ENCODE results near the gene KRT33A.
A peak's percentile ranks its signal among the peaks of the same experiment; 100 is the strongest.
"Not testable (repeated sequence)": the region's sequence is repeated elsewhere in the genome, so short reads cannot be mapped to it uniquely, and the experiment has no call there.

KRT33A gene

GRCh38 chr17:41366070-41366469 is 15.4 kb upstream of the KRT33A start:
- DNase-seq (ENCODE audit: low read depth in 2 of 2, low spot score in 1 of 2) = no peak

- no peak for DNase-seq (ENCODE audit: low read depth in 2 of 2, low spot score in 1 of 2)
These were observed 13.3 kb upstream of the KRT33A start for GRCh38 chr17:41363881-41364280.

GRCh38 chr17:41360296-41360995 is 9.8 kb upstream of the KRT33A start:
- DNase-seq (ENCODE audit: low read depth in 2 of 2, low spot score in 1 of 2) = no peak

DNA sequence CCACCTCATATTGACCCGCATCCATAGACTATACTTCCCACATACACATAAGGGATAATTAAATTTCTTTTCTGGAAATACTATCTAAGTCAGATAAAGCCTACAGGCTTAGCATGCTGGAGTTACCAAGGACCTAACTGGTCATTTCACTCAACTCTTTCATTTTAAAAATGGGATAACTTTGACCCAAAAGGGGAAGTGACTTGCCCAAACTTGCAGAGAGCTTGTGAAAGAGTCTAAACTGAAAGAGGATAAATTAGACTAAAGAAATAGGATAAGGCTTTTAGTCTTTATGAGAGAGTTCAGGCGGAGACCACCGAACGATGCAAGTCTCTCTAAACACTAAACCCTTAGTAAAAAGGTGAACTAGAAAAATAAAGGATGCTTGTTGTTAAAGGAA is 3.9 kb upstream of the KRT33A start:
- DNase-seq (ENCODE audit: low read depth in 2 of 2, low spot score in 1 of 2) = no peak

- DNase-seq (ENCODE audit: low read depth in 2 of 2, low spot score in 1 of 2) = no peak
These were observed 2.2 kb upstream of the KRT33A start for GRCh38 chr17:41352597-41353366.

GRCh38 chr17:41351177-41351576 is 549 bp upstream of the KRT33A start:
- DNase-seq (ENCODE audit: low read depth in 2 of 2, low spot score in 1 of 2) = no peak

DNA sequence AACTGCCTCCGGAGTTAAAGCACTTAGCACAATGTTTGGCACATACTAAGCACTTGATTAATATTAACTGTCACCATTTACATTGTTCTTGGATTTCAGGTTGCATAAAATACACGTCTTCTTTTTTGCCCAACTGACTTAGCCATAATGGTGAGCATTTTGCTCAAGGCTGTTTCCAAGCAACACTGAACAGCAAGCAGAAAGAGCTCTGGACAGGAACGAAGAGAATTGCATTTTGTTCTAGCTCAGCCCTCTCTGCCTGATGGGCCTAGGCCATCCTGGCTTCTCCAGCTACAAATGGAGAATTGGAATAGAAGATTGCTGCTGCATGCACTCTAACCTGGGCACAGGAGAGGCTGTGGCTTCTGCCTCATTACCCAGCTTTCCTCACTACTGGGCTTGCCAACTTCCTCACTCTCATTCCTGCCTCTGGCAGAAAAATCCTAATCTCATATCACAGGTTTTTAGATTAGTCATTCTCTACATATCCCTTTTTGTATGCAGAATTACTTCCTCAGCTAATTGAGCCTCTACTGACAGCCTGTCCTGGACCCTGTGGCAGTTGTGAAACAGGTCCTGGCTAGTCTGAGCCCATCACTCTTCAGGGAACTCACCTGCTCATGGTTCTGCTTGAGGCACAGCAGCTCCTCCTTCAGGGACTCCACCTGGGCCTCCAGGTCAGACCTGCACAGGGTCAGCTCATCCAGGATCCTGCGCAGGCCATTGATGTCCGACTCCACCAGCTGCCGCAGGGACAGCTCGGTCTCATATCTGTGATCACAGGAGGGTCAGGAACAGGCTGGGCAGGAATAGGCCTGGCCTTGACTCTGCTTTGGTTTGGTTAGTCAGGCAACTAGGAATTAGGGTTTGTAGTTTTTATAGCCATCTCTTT is 2.5 kb downstream of the KRT33A start:
- DNase-seq (ENCODE audit: low read depth in 2 of 2, low spot score in 1 of 2) = no peak

DNA sequence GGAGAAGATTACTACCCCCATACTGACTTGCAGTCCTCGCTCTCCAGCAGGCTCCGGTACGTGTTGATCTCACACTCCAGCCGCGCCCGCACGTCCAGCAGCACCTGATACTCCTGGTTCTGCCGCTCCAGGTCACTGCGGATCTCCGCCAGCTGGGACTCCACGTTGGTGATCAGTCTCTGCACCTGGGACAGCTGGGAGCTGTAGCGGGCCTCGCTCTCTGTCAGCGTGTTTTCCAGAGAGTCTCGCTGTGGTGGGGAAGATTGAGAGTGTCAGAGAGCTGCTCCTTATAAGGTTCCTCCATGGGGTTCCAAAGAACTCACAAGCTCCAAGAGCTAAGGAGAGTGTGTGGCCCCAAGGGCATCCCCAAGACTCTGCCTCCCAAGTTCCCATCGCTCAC is 4.2 kb downstream of the KRT33A start:
- not testable (repeated sequence) for DNase-seq (ENCODE audit: low read depth in 2 of 2, low spot score in 1 of 2)

- no peak for DNase-seq (ENCODE audit: low read depth in 2 of 2, low spot score in 1 of 2)
These were observed 4.6 kb downstream of the KRT33A start for GRCh38 chr17:41345992-41346391.

DNA sequence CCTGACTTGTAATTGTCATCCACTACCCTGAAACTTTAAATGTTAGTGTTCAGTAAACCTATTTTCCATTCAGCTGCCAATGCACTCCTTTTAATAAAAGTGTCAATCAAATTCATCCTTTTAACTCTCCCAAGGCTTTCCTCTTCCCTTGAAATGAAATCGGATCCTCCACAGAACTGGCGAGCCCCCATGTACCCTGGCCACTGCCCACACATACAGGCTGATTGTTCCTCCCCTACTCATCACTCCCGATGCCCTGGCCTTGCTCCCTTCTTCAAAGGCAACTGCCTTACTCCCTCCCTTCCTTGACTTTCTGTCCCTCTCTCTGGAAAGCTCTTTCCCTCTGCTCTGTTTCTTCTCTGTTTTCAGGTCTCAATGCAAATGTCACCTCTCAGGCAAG is 7.6 kb downstream of the KRT33A start:
- DNase-seq (ENCODE audit: low read depth in 2 of 2, low spot score in 1 of 2) = no peak

GRCh38 chr17:41340934-41341861 is 9.4 kb downstream of the KRT33A start:
- DNase-seq (ENCODE audit: low read depth in 2 of 2, low spot score in 1 of 2) = no peak

- no peak for DNase-seq (ENCODE audit: low read depth in 2 of 2, low spot score in 1 of 2)
These were observed 10.1 kb downstream of the KRT33A start for GRCh38 chr17:41340494-41340893.

- no peak for DNase-seq (ENCODE audit: low read depth in 2 of 2, low spot score in 1 of 2)
These were observed 11.0 kb downstream of the KRT33A start for GRCh38 chr17:41339571-41340172.

- peak in 1 of 2 donors; percentile 19 for DNase-seq (ENCODE audit: low read depth in 2 of 2, low spot score in 1 of 2)
These were observed 11.6 kb downstream of the KRT33A start for GRCh38 chr17:41338961-41339485.

DNA sequence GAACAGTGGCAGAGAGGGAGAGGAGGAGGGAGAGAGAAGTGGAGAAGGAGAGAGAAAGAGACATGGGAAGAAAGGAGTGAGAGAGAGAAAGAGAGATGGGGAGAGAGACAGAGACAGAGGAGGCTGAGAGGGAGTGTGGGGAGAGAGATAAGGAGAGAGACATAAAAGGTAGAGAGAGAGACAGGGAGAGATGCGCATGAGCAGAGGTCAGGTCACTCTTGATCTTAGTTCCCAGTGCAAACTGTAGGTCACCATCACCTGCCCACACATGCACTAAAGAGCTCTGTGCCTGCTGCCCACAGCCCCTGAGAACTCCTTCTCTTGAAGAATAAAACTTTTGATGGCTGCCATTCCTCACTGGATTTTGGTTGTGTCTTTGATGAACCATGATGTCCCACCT is 14.9 kb downstream of the KRT33A start:
- DNase-seq (ENCODE audit: low read depth in 2 of 2, low spot score in 1 of 2) = no peak

DNA sequence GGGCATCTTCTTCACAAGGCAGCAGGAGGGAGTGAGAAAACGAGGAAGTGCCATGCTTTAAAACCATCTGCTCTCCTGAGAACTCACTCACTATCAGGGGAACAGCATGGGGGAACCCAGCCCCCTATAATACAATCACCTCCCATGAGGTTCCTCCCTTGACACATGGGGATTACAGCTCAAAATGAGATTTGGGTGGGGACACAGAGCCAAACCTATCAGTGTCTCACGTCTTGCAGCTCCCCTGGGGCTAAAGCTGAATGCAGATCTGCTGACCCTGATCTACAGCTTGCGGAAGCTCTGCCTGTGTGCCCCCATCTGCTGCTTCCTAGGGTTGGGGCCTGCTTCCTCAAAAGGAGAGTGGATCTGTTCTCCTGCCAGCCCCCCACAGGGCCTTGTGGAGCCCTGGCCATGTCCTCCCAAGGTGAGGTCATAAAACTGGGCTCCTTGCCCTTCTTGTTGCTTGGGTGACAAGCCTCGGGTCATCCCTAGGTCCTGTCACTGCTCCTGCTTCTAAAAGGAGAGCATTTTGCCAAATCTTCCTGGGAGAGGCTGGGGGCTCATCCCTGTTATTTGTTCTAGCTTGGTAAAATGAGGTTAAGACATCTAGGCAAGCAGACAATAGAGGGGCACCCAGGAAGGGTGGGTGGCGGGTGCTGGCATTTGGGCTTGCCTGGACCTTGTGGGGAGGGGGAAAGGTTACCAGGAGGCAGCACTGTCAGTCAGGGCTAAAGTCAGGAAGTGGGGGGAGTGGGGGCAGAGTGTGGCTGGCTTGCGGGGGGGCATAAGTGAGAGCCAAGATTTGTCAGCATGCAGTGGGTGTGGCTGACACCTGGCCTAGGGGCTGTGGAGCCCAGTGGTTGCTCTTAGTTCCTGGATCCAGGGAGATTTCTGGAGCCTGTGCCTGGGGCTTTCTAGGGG is 16.0 kb downstream of the KRT33A start:
- no peak for DNase-seq (ENCODE audit: low read depth in 2 of 2, low spot score in 1 of 2)

- DNase-seq (ENCODE audit: low read depth in 2 of 2, low spot score in 1 of 2) = no peak
These were observed 16.8 kb downstream of the KRT33A start for GRCh38 chr17:41333836-41334235.

- no peak for DNase-seq (ENCODE audit: low read depth in 2 of 2, low spot score in 1 of 2)
These were observed 17.5 kb downstream of the KRT33A start for GRCh38 chr17:41333098-41333497.

- no peak for DNase-seq (ENCODE audit: low read depth in 2 of 2, low spot score in 1 of 2)
These were observed 18.4 kb downstream of the KRT33A start for GRCh38 chr17:41332239-41332638.
